PC-9 (cell line): ENCODE results near the gene KIF16B. TPM values are rescaled to one million over a fixed set of nuclear protein-coding genes. Genes with fewer than 3 reads are reported as not detected.

Experiments
- BruUV-seq: library from RNA; stranded (reverse); fragments of 400-500 nt; replicated peaks from 2 replicates; lab custom pipeline; 2021; lab: Mats Ljungman, UMichigan
- CTCF ChIA-PET: fragments of 300-600 bp; sonication (Branson Sonifier 250); formaldehyde crosslinking; loops from one replicate; lab custom pipeline; 2022; ENCODE audit warnings: antibody characterized with exemption; lab: Charles Lee
- POLR2A ChIA-PET: fragments of 300-600 bp; sonication (Branson Sonifier 250); formaldehyde crosslinking; loops from one replicate; lab custom pipeline; 2022; ENCODE audit warnings: antibody characterized with exemption; ENCODE audit not compliant: unreplicated experiment; lab: Charles Lee
- DNase-seq, 2 experiments: peaks; one replicate each; pipeline versions ENCODE4 v3.0.0 to v3.0.0-alpha.2; 2015 to 2022; ENCODE audit warnings: mixed read lengths in 1 of 2
- H2AFZ ChIP-seq: fragments of 200-600 bp; sonication (generic); 2 replicates; pipeline ENCODE4 v1.8.1; 2017; ENCODE audit warnings: antibody characterized with exemption
- H3F3A ChIP-seq: fragments of 200-600 bp; sonication (generic); 2 replicates; pipeline ENCODE4 v1.8.1; 2017; ENCODE audit warnings: antibody characterized with exemption, mild to moderate bottlenecking, low read depth; ENCODE audit not compliant: insufficient read depth
- H3K27ac ChIP-seq: fragments of 200-600 bp; sonication (generic); 2 replicates; pipeline ENCODE4 v1.6.1; 2016; ENCODE audit warnings: mixed run types
- H3K27me3 ChIP-seq: fragments of 200-600 bp; sonication (generic); 2 replicates; pipeline ENCODE4 v1.6.1; 2016; ENCODE audit warnings: low read depth, mixed run types; ENCODE audit not compliant: insufficient read depth
- H3K36me3 ChIP-seq: fragments of 200-600 bp; sonication (generic); 2 replicates; pipeline ENCODE4 v1.6.1; 2016; ENCODE audit warnings: low read depth, mixed run types
- H3K4me1 ChIP-seq: fragments of 200-600 bp; sonication (generic); replicated peaks from 2 replicates; pipeline ENCODE4 v1.6.1; 2016; ENCODE audit warnings: mixed run types; ENCODE audit not compliant: insufficient read depth
- H3K4me2 ChIP-seq: fragments of 200-600 bp; sonication (generic); 2 replicates; pipeline ENCODE4 v1.6.1; 2017; ENCODE audit warnings: mixed run types
- H3K4me3 ChIP-seq: fragments of 200-600 bp; sonication (generic); 2 replicates; pipeline ENCODE4 v1.6.1; 2016; ENCODE audit warnings: mixed run types
- H3K79me2 ChIP-seq: fragments of 200-600 bp; sonication (generic); 2 replicates; pipeline ENCODE4 v1.6.1; 2017; ENCODE audit warnings: low read depth, mixed run types
- H3K9me2 ChIP-seq: fragments of 200-600 bp; sonication (generic); 2 replicates; pipeline ENCODE4 v1.8.1; 2017; ENCODE audit warnings: mild to moderate bottlenecking; ENCODE audit not compliant: insufficient read depth
- H3K9me3 ChIP-seq: fragments of 200-600 bp; sonication (generic); 2 replicates; pipeline ENCODE4 v1.8.1; 2016; ENCODE audit warnings: low read depth; ENCODE audit not compliant: insufficient read depth
- H4K20me1 ChIP-seq: fragments of 200-600 bp; sonication (generic); 2 replicates; pipeline ENCODE4 v1.8.1; 2017; ENCODE audit not compliant: insufficient read depth
- CTCF ChIP-seq: fragments of 200-600 bp; sonication (generic); conservative IDR thresholded peaks from 2 replicates; pipeline ENCODE4 v1.6.1; 2017; ENCODE audit warnings: mixed run types, antibody characterized with exemption, mild to moderate bottlenecking, moderate library complexity
- EZH2 ChIP-seq: fragments of 200-600 bp; sonication (generic); IDR thresholded peaks from 2 replicates; pipeline ENCODE4 v1.8.0; 2017; ENCODE audit warnings: antibody characterized with exemption, low read depth
- intact Hi-C: fragments of 100-400 bp; cut with micrococcal nuclease; formaldehyde crosslinking; loops from one replicate; pipeline ENCODE4 v1.10.0; 2022; ENCODE audit not compliant: unreplicated experiment
- total RNA-seq: library from RNA; stranded (reverse); gene quantifications from 2 replicates; pipeline ENCODE4 v1.2.3, GENCODE V29; 2021

Gene KIF16B
- total RNA-seq, 1 experiment from 2014 or later: 17.6 TPM

GRCh38 chr20:16390991-16391390 is 182.3 kb downstream of the KIF16B start:
- DNase-seq: no peak
- ChIA-PET POLR2A (no interaction called here), CTCF (no interaction called here)
- no peaks in the 10 kb centered on the region for H3K9me2 ChIP-seq
- H2AFZ ChIP-seq: no peak overlapping the region
- no peaks in the 10 kb centered on the region for H3K27me3 ChIP-seq
- H4K20me1 ChIP-seq: no peaks in the 10 kb centered on the region
- no peaks in the 10 kb centered on the region for H3F3A ChIP-seq
- H3K27ac ChIP-seq: no peak overlapping the region
- no TSS peak for BruUV-seq
- no peak for TF ChIP-seq CTCF
- no peak for TF ChIP-seq EZH2
- no peaks in the 10 kb centered on the region for H3K79me2 ChIP-seq
- H3K4me3 ChIP-seq: no peak overlapping the region
- H3K9me3 ChIP-seq: no peaks in the 10 kb centered on the region
- intact Hi-C loops: no loop called here
- H3K36me3 ChIP-seq: no peaks in the 10 kb centered on the region
- H3K4me2 ChIP-seq: no peak overlapping the region
- H3K4me1 ChIP-seq: no peaks in the 10 kb centered on the region

GRCh38 chr20:16388731-16389130 is 184.5 kb downstream of the KIF16B start:
- no peaks in the 10 kb centered on the region for H3K9me3 ChIP-seq
- no peak for TF ChIP-seq EZH2
- TF ChIP-seq CTCF: no peak
- no TSS peak for BruUV-seq
- no peaks in the 10 kb centered on the region for H3K36me3 ChIP-seq
- no peaks in the 10 kb centered on the region for H3K9me2 ChIP-seq
- no peak overlapping the region for H3K27ac ChIP-seq
- H3K4me3 ChIP-seq: no peak overlapping the region
- no peaks in the 10 kb centered on the region for H3K79me2 ChIP-seq
- CTCF ChIA-PET: no interaction called here
- H3K27me3 ChIP-seq: no peaks in the 10 kb centered on the region
- H2AFZ ChIP-seq: no peak overlapping the region
- DNase-seq: no peak
- H4K20me1 ChIP-seq: no peaks in the 10 kb centered on the region
- intact Hi-C loops: no loop called here
- no peaks in the 10 kb centered on the region for H3K4me1 ChIP-seq
- POLR2A ChIA-PET: no interaction called here
- H3K4me2 ChIP-seq: no peak overlapping the region
- H3F3A ChIP-seq: no peaks in the 10 kb centered on the region

GRCh38 chr20:16387666-16388065 is 185.6 kb downstream of the KIF16B start:
- no peak overlapping the region for H3K4me2 ChIP-seq
- H3K4me1 ChIP-seq: no peaks in the 10 kb centered on the region
- ChIA-PET CTCF (no interaction called here), POLR2A (no interaction called here)
- no peaks in the 10 kb centered on the region for H3K79me2 ChIP-seq
- no peaks in the 10 kb centered on the region for H4K20me1 ChIP-seq
- BruUV-seq: no TSS peak
- no peaks in the 10 kb centered on the region for H3K27me3 ChIP-seq
- no peaks in the 10 kb centered on the region for H3K9me3 ChIP-seq
- no peaks in the 10 kb centered on the region for H3F3A ChIP-seq
- no peak overlapping the region for H2AFZ ChIP-seq
- no peak overlapping the region for H3K4me3 ChIP-seq
- H3K9me2 ChIP-seq: no peaks in the 10 kb centered on the region
- no peaks in the 10 kb centered on the region for H3K36me3 ChIP-seq
- TF ChIP-seq EZH2 (no peak), CTCF (no peak)
- no peak for DNase-seq
- intact Hi-C loops: no loop called here
- H3K27ac ChIP-seq: no peak overlapping the region
